Breast epithelium (tissue), 3 donors: Measurements from ENCODE around the gene DALRD3. TPM values are rescaled to one million over a fixed set of nuclear protein-coding genes. Genes with fewer than 3 reads are reported as not detected.

Experiments used
- total RNA-seq, 3 donors: library from RNA; depleted of rRNA; stranded (reverse); fragments of >200 nt; gene quantifications; one replicate each; pipeline ENCODE4 v1.1.0, GENCODE V29; 2016

Gene DALRD3
- total RNA-seq, 3 donors from 2014 or later, result 27.5 to 48.4 (median 37.7) TPM

Other genes starting within 250 kb of the DALRD3 start
- gene PRKAR2A, start 170.7 kb downstream of the DALRD3 start, total RNA-seq, result 10 to 100 TPM; 27.2 to 33.0 (median 30.7) TPM
- 10 to 100 TPM; 24.7 to 37.3 (median 30.2) TPM for gene SLC25A20, start 119.7 kb downstream of the DALRD3 start, total RNA-seq
- gene ARIH2, start 99.7 kb downstream of the DALRD3 start, total RNA-seq, result 100 to 1,000 TPM in 1 of 3 donors, 10 to 100 TPM in 2; 70.7 to 111 (median 100.0) TPM
- gene P4HTM, start 28.3 kb downstream of the DALRD3 start, total RNA-seq, result 10 to 100 TPM; 29.9 to 59.7 (median 58.7) TPM
- gene WDR6, start 11.2 kb downstream of the DALRD3 start, total RNA-seq, result 100 to 1,000 TPM in 2 of 3 donors, 10 to 100 TPM in 1; 57.9 to 143 (median 135) TPM
- 100 to 1,000 TPM; 151 to 171 (median 164) TPM for gene NDUFAF3, start 3.5 kb upstream of the DALRD3 start, total RNA-seq
- 100 to 1,000 TPM; 123 to 216 (median 178) TPM for gene IMPDH2, start 10.8 kb upstream of the DALRD3 start, total RNA-seq
- gene QRICH1, start 75.5 kb upstream of the DALRD3 start, total RNA-seq, result 100 to 1,000 TPM in 1 of 3 donors, 10 to 100 TPM in 2; 73.1 to 115 (median 99.3) TPM
- 100 to 1,000 TPM; 233 to 268 (median 252) TPM for gene QARS1, start 86.2 kb upstream of the DALRD3 start, total RNA-seq
- 10 to 100 TPM; 49.2 to 57.2 (median 56.2) TPM for gene USP19, start 102.2 kb upstream of the DALRD3 start, total RNA-seq
- 100 to 1,000 TPM; 411 to 700 (median 540) TPM for gene LAMB2, start 114.5 kb upstream of the DALRD3 start, total RNA-seq
- 10 to 100 TPM; 29.0 to 39.7 (median 31.8) TPM for gene CCDC71, start 147.8 kb upstream of the DALRD3 start, total RNA-seq
- 100 to 1,000 TPM in 1 of 3 donors, 10 to 100 TPM in 2; 38.7 to 106 (median 46.2) TPM for gene KLHDC8B, start 153.0 kb upstream of the DALRD3 start, total RNA-seq